HepG2 (cell line): ENCODE measurements around the gene CTNND2.

ENCODE experiments used
- ATF1 ChIP-seq: IDR thresholded peaks from 2 replicates; pipeline ENCODE4 v1.6.1; 2016; ENCODE audit warnings: mild to moderate bottlenecking, control low read depth
- EZH2 ChIP-seq: conservative IDR thresholded peaks from 2 replicates; pipeline ENCODE4 v1.6.1; 2012; ENCODE audit warnings: mild to moderate bottlenecking, low read depth, low read length, moderate library complexity
- FOXK1 ChIP-seq: sonication (generic); formaldehyde crosslinking; IDR thresholded peaks from 2 replicates; pipeline ENCODE4 v1.4.0; 2020; ENCODE audit warnings: low read depth, missing genetic modification reagents, borderline replicate concordance
- JUN ChIP-seq: sonication (generic); formaldehyde crosslinking; IDR thresholded peaks from 2 replicates; pipeline ENCODE4 v1.4.0; 2020; ENCODE audit warnings: mild to moderate bottlenecking, missing genetic modification reagents
- KDM4B ChIP-seq: sonication (generic); formaldehyde crosslinking; IDR thresholded peaks from 2 replicates; pipeline ENCODE4 v1.4.0; 2020; ENCODE audit warnings: missing genetic modification reagents
- PRPF4 ChIP-seq: fragments of 200-400 bp; formaldehyde crosslinking; IDR thresholded peaks from 2 replicates; pipeline ENCODE4 v1.6.1; 2016; ENCODE audit warnings: low read length, low read depth; ENCODE audit not compliant: poor library complexity, severe bottlenecking

DNA sequence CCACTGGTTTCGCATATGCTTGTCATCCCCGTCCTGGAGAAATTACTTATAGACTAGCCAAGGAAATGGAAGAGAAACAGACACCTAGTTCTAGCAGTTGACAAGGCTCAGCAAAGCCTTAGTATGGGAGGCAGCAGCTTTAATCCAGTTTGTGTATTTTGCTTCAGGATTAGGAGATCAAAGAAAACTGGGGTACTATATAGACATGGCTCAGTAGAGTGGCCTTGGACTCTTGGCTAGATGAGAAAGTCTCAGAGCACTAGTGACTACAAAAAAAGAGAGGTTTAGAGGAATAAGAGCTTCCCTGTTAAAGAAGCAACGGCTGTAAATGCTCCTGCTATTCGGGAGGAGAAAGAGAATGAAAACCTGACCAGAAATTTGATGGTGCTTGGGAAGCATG, 349.1 kb downstream of the CTNND2 start:
- TF ChIP-seq FOXK1 (CRISPR knock-in tag) (no peak), KDM4B (CRISPR knock-in tag) (no peak), PRPF4 (no peak), EZH2 (no peak), ATF1 (CRISPR knock-in tag) (no peak), JUN (CRISPR knock-in tag) (no peak)
